GM18867 (cell line): Measurements from ENCODE around the gene OPHN1.

Experiments
- ATAC-seq: cut with Tn5 transposase; IDR thresholded peaks from one replicate; pipeline ENCODE4 v1.9.1; 2021; ENCODE audit warnings: mild to moderate bottlenecking, moderate library complexity; ENCODE audit not compliant: unreplicated experiment

The OPHN1 gene

DNA sequence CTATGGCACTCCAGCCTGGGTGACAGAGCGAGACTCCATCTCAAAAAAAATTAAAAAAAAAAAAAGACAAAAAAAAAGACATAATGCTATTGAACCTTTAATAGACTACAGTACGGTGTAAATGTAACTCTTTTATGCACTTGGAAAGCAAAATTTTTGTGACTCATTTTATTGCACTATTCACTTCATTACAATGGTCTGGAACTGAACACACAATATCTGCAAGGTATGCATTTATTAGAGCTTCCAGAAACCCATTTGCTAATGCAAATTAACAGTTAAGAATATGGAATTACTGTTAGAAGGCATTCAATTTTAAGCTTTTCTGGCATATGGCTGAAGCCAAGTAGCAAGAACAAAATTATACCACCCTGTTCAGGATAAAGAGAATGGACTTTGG lies 176.3 kb downstream of the OPHN1 start:
- no peak for ATAC-seq

GRCh38 chrX:68254738-68255645 lies 178.3 kb downstream of the OPHN1 start:
- no peak for ATAC-seq

- ATAC-seq = no peak
Observed at GRCh38 chrX:68252664-68253063, 180.6 kb downstream of the OPHN1 start.

GRCh38 chrX:68249903-68250302 lies 183.4 kb downstream of the OPHN1 start:
- ATAC-seq = no peak

DNA sequence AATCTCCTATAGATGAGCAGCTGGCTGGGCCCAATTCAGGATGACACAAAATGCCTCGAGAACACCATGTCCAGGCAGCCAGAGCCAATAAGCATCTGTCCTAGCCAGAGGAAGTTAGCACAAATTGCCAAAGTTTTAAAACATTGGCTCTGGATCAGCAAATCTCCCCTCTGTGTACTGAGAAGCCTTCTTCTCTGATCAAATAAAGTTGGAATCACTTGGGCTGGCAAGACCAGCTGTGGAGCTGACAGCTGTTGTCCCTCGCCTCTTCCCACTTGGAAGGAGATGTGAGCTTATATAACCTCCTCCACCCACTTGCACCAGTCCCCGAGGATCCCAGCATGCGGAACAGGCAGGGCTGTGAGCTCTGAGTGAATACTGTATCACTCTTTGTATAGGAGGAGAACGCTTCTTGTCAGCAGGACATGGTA lies 183.9 kb downstream of the OPHN1 start:
- ATAC-seq = no peak

- no peak for ATAC-seq
Observed at GRCh38 chrX:68238568-68238967, 194.7 kb downstream of the OPHN1 start.

- no peak for ATAC-seq
Observed at GRCh38 chrX:68234171-68234910, 199.0 kb downstream of the OPHN1 start.

GRCh38 chrX:68232206-68232605 lies 201.1 kb downstream of the OPHN1 start:
- ATAC-seq = no peak

- no peak for ATAC-seq
Observed at GRCh38 chrX:68209008-68209407, 224.3 kb downstream of the OPHN1 start.

DNA sequence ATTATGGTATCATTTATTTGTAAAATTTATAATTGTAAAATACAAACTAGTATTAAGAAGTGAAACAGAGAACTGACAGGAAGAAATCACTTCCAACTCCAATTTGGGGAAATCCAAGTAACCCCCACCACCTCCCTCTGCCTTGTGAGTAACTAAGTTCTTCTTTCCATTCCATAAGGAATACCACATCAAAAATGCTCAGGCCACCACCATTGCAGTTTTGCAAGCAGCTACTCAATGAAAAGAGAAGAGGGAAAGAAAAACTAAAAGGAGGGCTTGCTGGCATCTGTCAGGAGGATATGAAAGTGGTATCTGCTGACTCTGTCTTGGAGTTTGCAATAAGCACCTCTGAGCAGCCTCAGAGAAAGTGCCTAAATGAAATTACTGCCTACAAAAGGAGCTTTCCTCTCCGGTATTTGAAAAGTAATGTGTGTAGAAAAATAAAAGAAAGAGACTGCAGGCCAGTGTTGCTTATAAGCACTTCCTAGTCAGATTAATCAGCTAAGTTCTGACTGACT lies 228.7 kb downstream of the OPHN1 start:
- ATAC-seq = no peak

GRCh38 chrX:68203646-68204045 lies 229.6 kb downstream of the OPHN1 start:
- ATAC-seq = no peak

DNA sequence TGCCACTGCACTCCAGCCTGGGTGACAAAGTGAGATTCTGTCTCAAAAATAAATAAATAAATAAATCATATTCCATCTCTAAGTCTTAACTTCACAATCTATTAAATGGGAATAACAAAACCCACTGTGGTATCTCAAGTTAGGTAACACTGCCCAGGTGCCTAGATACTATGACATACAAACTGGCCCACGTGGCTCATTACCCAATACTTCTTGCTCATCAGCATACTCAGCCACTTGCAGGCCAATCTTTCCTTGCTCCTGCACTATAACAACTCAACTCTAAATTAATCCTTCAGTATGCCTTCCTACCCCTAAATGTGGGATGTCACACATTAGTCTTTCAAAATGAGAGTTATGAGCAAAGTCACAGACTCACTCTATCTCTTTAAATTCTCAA lies 230.1 kb downstream of the OPHN1 start:
- ATAC-seq = no peak

GRCh38 chrX:68199062-68199848 lies 234.0 kb downstream of the OPHN1 start:
- no peak for ATAC-seq

DNA sequence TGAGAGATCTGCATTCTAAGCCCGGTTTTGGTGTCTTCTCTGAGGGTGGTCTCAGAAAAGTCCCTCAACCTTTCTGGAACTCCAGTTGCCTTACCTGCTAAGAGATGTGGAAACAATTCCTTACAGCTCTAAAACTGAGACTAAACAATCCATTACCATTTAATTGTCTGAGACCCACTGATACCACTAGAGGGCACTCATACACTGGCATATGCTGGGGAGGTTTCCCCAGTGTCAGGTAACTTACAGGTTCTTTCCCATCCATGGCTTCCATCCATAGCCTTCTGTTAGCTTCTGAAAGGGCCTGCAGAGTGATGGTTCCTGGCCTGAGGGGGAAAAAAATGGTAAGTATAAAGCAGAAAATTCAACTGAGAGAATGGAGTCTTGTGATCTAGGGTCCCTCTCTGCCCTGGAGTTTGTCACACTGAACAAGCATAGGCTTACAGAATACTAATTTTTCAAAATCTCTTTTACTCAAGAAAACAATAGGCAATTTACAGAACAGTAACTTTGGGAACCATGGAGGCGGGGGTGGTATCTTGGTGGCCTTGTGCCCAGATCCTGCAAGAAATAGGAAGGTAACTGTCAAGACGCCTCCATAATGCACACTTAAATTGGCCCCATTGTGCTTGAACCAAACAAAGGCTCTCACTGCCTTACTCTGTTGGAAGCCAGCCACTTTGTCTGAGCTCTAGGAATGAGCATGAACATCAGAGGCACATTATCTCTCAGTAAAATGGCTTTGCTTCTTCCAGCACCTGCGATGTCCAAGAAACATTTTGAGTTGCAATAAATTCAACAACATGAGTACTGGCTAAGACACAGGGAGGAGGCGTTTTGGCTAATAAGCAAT lies 236.1 kb downstream of the OPHN1 start:
- peak; percentile 86 for ATAC-seq

- no peak for ATAC-seq
Observed at GRCh38 chrX:68195561-68195960, 237.7 kb downstream of the OPHN1 start.

GRCh38 chrX:68193786-68194185 lies 239.5 kb downstream of the OPHN1 start:
- no peak for ATAC-seq

- ATAC-seq = no peak
Observed at GRCh38 chrX:68193234-68193633, 240.1 kb downstream of the OPHN1 start.

DNA sequence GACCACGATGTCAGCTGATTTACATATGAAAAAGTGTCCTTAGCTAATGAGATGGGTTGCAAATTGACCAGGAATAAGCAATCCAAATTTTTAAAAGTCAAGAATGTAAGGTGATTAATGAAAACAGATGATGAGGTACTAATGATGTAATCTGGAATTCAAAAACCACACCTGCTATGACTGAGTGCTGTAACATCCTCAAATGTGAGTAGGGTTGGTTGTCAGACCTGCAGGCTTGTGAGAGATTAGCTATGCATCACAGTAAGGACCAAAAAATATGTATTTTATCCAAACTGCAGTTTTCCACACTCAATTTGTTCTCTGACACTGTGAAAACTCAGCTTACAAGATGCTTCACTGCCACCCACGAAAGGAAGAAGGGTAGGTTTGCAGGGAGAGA lies 242.5 kb downstream of the OPHN1 start:
- no peak for ATAC-seq

DNA sequence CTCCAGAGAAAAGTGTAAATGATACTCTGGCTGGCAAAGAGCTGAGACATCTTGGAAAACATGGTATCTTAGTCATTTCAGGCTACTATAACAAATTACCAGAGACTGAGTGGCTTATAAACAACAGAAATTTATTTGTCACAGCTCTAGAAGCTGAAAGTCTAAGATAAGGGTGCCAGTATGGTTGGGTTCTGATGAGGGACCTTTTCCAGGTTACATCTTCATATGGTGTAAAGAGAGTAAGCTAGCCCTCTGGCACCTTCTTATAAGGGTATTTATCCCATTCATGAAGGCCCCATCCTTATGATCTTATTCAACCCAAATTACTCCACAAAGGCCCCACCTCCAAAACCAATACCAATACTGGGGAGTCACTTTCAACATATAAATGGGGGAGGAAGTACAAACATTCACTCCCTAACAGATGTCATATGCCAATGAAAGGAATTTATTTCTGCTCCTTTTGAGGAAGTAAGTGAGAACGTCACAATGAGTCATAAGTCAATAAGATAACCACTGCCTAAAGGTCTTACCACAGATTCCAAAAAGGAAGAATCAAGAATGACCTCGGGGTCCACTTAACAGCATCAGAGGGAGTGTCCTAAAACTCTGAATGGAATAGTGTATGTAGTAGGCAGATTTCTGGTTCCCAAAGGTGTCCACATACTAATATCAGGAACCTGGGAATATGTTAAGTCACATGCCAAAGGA lies 246.6 kb downstream of the OPHN1 start:
- ATAC-seq = no peak

DNA sequence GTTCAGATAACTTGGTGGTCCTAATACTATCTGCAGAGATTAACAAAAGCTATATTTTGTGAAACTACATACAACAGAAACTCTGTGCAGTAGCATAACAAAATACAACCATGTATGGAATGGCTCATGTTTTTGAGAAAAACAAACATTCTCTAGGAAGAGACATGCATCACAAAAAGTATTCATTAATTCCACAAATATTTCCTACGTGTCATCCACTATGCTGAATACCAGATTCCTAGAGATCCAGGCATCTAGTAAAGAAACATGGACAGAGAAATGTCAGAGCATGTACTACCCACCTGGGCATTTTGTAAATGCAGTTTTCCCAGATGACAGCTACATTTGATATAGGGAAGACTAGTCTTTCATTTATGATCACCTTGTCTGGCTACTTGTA lies 248.1 kb downstream of the OPHN1 start:
- ATAC-seq = no peak
